SJCRH30 (cell line): ENCODE measurements around the gene DSCAML1. TPM values are rescaled to one million over a fixed set of nuclear protein-coding genes. Genes with fewer than 3 reads are reported as not detected.

Experiments
- DNase-seq, 2 experiments: peaks; one replicate each; pipeline ENCODE4 v3.0.0-alpha.2; 2015 to 2020
- H3K27ac ChIP-seq: fragments of 250-450 bp; sonication (Bioruptor Pico); 2 replicates; pipeline ENCODE4 v1.5.1; 2020; ENCODE audit warnings: mild to moderate bottlenecking, moderate library complexity
- H3K27me3 ChIP-seq: fragments of 250-450 bp; sonication (Bioruptor Pico); 2 replicates; pipeline ENCODE4 v1.5.1; 2020; ENCODE audit warnings: mild to moderate bottlenecking, moderate library complexity
- H3K36me3 ChIP-seq: fragments of 250-450 bp; sonication (Bioruptor Pico); 2 replicates; pipeline ENCODE4 v1.5.1; 2020; ENCODE audit warnings: mild to moderate bottlenecking, moderate library complexity
- H3K4me1 ChIP-seq: fragments of 250-450 bp; sonication (Bioruptor Pico); 2 replicates; pipeline ENCODE4 v1.5.1; 2020; ENCODE audit warnings: mild to moderate bottlenecking, moderate library complexity
- H3K4me3 ChIP-seq: fragments of 250-450 bp; sonication (Bioruptor Pico); 2 replicates; pipeline ENCODE4 v1.5.1; 2020; ENCODE audit warnings: mild to moderate bottlenecking, moderate library complexity
- H3K9me3 ChIP-seq: fragments of 250-450 bp; sonication (Bioruptor Pico); replicated peaks from 2 replicates; pipeline ENCODE4 v1.5.1; 2020; ENCODE audit warnings: mild to moderate bottlenecking, moderate library complexity
- total RNA-seq: library from RNA; depleted of rRNA; stranded (reverse); fragments of >200 nt; shearing (Covaris generic); gene quantifications from 2 replicates; pipeline ENCODE4 v1.2.3, GENCODE V29; 2014

The DSCAML1 gene
- total RNA-seq, 1 experiment from 2014 or later = not detected

GRCh38 chr11:117523680-117524079, 273.3 kb downstream of the DSCAML1 start:
- Histone ChIP-seq H3K27me3 (no peaks in the 10 kb centered on the region), H3K4me1 (peaks cover 11% of the 10 kb centered on the region; the same call in 1 of the 2 replicates), H3K9me3 (no peaks in the 10 kb centered on the region), H3K27ac (no peak overlapping the region), H3K4me3 (no peak overlapping the region), H3K36me3 (no peaks in the 10 kb centered on the region)
- DNase-seq = no peak

DNA sequence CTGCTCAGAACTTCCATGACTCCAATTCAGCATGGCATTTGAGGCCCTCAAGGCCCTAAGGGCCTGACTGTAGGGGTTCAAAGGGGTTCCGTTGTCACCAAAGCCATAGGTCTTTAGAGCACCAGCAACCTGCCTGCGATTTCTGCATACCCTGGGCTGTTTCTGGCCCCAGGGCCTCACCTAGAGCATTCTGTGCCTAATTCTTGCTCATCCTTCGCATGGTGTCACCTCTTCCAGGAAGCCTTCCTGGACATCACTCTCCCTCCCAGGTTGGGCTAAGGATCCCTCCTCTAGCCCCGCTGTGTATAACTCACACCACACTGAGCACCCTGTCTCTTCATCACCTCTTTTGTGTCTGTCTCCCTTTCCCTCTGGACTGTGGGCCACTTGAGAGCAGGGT, 275.0 kb downstream of the DSCAML1 start:
- no peak for DNase-seq
- Histone ChIP-seq H3K36me3 (no peaks in the 10 kb centered on the region), H3K27me3 (no peaks in the 10 kb centered on the region), H3K4me1 (no peaks in the 10 kb centered on the region), H3K27ac (no peak overlapping the region), H3K9me3 (no peaks in the 10 kb centered on the region), H3K4me3 (no peak overlapping the region)

DNA sequence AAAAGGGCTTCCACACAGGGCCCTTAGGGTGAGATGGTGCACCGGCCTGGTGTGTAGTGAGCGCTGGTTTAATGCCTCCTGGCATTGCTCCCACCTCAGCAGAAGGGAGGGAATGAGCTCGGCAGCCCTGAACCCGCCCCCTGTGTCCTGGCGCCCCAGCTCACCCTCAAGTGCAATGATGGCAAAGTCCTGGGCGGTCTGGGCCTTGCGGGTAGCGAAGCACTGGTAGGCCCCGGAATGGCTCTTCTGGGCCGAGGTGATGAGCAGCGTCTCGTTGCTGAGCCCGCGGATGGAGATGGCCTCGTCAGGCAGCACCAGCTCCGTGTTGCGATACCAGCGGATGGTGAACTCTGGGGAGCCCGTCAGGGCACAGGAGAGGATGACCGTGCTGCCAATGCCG, 276.1 kb downstream of the DSCAML1 start:
- Histone ChIP-seq H3K27me3 (no peaks in the 10 kb centered on the region), H3K36me3 (no peaks in the 10 kb centered on the region), H3K4me3 (no peak overlapping the region), H3K4me1 (no peaks in the 10 kb centered on the region), H3K9me3 (no peaks in the 10 kb centered on the region), H3K27ac (no peak overlapping the region)
- no peak for DNase-seq

- Histone ChIP-seq H3K27me3 (no peaks in the 10 kb centered on the region), H3K9me3 (no peaks in the 10 kb centered on the region), H3K36me3 (no peaks in the 10 kb centered on the region), H3K4me1 (no peaks in the 10 kb centered on the region), H3K4me3 (no peak overlapping the region), H3K27ac (no peak overlapping the region)
- no peak for DNase-seq
Measured at GRCh38 chr11:117520201-117520600, 276.8 kb downstream of the DSCAML1 start.

- H3K27ac ChIP-seq = no peak overlapping the region
- no peaks in the 10 kb centered on the region for H3K4me1 ChIP-seq
- DNase-seq = no peak
- H3K4me3 ChIP-seq = no peak overlapping the region
- H3K9me3 ChIP-seq = no peaks in the 10 kb centered on the region
- no peaks in the 10 kb centered on the region for H3K27me3 ChIP-seq
- no peaks in the 10 kb centered on the region for H3K36me3 ChIP-seq
Measured at GRCh38 chr11:117519590-117519989, 277.4 kb downstream of the DSCAML1 start.

GRCh38 chr11:117519170-117519569, 277.8 kb downstream of the DSCAML1 start:
- no peak overlapping the region for H3K27ac ChIP-seq
- H3K4me3 ChIP-seq = no peak overlapping the region
- no peaks in the 10 kb centered on the region for H3K27me3 ChIP-seq
- no peaks in the 10 kb centered on the region for H3K36me3 ChIP-seq
- H3K4me1 ChIP-seq = no peaks in the 10 kb centered on the region
- no peaks in the 10 kb centered on the region for H3K9me3 ChIP-seq
- no peak for DNase-seq

DNA sequence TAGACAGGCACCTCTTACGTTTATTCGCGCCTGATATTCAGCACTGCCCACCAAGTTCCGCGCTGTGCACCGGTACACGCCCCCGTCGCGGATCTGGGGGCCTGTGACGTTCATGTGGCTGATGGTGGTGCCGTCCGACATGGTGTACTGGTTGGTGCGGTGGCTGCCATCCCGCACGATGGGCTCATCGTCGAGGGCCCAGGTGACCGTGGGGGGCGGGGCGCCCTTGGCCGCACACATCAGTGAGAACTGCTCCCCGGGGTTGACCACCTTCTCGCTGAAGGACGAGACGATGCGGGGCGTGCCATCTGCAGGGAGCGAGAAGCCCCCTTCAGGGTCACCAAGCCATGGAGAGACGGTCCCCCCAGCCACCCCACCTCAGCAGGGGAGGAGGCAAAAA, 278.6 kb downstream of the DSCAML1 start:
- Histone ChIP-seq H3K27ac (no peak overlapping the region), H3K36me3 (no peaks in the 10 kb centered on the region), H3K9me3 (no peaks in the 10 kb centered on the region), H3K4me1 (no peaks in the 10 kb centered on the region), H3K4me3 (no peak overlapping the region), H3K27me3 (no peaks in the 10 kb centered on the region)
- DNase-seq = no peak

DNA sequence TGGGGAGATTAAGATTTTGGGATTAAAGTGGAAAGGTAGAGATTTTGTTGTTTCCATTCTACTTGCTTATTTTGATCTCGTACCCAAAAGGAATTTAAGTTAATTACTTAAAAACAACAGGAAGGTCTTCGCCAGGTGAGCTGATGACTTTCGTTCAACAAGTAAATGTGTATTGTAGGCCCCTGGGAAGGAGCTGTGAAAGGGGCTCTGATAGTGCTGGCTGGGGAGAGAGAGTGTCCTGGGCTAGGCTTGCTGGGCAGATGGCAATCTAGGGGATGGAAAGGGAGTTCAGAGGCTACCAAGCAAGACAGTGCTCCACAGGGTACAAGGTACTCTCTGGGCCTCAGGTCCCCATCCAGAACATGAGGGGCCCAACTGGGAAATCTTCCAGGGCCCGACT, 279.9 kb downstream of the DSCAML1 start:
- Histone ChIP-seq H3K27ac (no peak overlapping the region), H3K4me1 (no peaks in the 10 kb centered on the region), H3K4me3 (no peak overlapping the region), H3K27me3 (no peaks in the 10 kb centered on the region), H3K36me3 (no peaks in the 10 kb centered on the region), H3K9me3 (no peaks in the 10 kb centered on the region)
- DNase-seq = no peak

DNA sequence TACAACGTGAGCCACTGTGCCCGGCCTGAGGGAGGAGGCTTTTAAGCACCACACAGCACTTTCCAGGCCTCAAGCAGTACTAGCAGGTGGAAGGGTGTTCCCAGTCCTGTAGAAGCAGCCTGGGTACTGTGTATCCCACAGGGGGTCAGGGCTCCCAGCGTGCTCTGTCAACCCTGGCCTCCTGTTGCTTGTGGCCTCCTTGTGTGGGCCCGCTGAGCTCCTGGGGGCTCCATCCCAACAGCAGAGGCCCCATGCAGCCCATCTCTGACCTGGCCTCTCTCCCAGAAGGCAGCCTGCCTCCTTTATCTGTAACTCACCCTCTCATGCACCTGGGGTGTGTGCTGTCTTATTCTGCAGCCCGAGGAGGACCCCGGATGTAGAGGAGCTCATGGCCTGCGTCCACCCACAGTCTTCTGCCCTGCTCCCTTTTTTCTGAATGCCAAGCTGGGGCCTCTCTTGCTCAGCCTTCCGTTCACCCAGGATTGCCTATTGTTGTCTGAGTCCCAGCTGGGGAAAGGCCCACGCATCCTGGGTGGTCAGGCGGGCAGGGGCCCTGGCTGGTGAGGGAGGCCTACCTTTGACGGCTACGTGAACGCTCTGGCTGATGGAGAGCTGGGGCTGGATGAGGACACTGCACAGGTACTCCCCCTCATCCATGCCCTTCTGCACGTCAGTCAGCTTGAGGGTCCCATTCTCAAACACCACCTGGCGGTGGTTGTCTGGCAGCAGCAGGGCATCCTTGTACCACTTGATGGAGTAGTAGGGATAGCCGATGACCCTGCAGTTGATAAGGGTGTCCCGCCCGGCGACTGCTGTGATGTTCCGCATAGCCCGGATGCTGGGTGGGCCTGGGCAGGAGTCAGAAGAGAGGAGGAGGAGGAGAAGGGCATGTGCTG, 280.9 kb downstream of the DSCAML1 start:
- no peaks in the 10 kb centered on the region for H3K9me3 ChIP-seq
- no peak overlapping the region for H3K4me3 ChIP-seq
- no peaks in the 10 kb centered on the region for H3K4me1 ChIP-seq
- no peak overlapping the region for H3K27ac ChIP-seq
- no peaks in the 10 kb centered on the region for H3K36me3 ChIP-seq
- H3K27me3 ChIP-seq = no peaks in the 10 kb centered on the region
- no peak for DNase-seq

DNA sequence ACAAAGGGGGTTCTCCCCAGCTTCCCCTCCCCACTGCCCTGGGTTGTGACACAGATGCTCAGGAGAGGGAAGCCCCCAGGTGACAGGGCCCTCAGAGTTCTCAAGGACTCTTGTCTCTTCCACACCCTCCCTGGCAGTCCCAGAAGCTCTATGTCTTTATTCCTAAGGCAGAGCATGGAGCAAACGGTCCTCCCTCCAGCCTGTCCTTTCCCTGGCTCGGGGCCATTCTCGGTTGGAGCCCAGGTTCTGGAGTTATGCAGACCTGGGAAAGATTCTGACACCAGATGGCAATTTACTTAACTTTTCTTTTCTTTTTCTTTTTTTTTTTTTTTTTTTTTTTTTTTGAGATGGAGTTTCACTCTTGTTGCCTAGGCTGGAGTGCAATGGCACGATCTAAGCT, 282.8 kb downstream of the DSCAML1 start:
- Histone ChIP-seq H3K27me3 (no peaks in the 10 kb centered on the region), H3K4me3 (no peak overlapping the region), H3K9me3 (no peaks in the 10 kb centered on the region), H3K4me1 (no peaks in the 10 kb centered on the region), H3K36me3 (no peaks in the 10 kb centered on the region), H3K27ac (no peak overlapping the region)
- no peak for DNase-seq

- Histone ChIP-seq H3K4me3 (no peak overlapping the region), H3K9me3 (no peaks in the 10 kb centered on the region), H3K36me3 (no peaks in the 10 kb centered on the region), H3K27ac (no peak overlapping the region), H3K4me1 (no peaks in the 10 kb centered on the region), H3K27me3 (no peaks in the 10 kb centered on the region)
- DNase-seq = no peak
Measured at GRCh38 chr11:117513666-117514065, 283.4 kb downstream of the DSCAML1 start.

DNA sequence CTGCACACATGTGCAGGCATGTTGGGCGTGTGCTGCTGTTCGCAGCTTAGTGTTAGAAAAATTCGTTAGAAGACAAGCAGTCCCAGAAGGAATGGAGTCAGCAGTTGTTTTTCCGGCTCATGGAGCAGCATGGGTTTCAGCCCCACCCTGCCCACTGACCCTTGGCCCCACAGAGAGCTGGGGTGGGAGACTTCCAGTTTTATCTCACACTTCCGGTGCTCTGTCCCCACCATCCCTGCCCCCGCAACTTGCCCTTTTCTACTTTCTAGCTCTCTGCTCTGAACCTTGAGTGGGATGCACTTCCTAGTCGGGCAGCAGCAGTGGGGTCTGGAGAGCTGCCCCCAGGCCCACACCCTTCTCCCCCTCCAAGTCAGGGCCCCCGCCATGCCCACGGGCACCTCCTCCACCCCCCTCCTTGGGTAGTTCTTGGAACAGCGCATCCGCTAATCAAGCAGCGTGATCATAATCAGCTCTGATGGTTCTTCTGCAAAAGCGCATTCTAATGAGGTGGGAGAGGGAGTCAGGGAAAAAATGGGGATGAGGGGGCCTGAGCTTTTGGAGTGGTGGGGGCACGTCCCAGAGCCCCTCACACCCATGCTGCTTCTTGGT, 285.0 kb downstream of the DSCAML1 start:
- Histone ChIP-seq H3K36me3 (no peaks in the 10 kb centered on the region), H3K27me3 (no peaks in the 10 kb centered on the region), H3K4me3 (no peak overlapping the region), H3K4me1 (no peaks in the 10 kb centered on the region), H3K9me3 (no peaks in the 10 kb centered on the region), H3K27ac (no peak overlapping the region)
- DNase-seq = no peak

DNA sequence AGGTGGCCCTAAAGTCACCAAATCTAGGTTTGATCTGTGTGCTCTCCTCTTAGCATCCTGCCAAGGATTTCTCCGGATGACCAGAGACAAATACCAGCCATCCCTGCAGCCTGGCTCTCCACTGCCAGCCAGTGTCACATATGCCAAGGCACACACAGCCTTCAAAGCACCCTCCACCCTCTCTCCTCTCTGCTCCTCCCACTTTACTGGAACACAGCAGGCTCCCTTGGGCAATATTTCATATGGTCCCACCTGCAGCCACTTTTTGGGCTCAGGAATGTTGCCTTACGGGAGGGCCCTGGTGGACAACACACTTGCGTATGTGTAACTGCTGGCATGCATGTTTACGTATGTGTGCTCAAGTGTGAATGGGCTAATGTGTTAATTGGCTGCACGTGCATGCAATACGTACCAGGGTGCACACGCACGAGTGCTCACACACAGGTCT, 285.5 kb downstream of the DSCAML1 start:
- Histone ChIP-seq H3K4me1 (no peaks in the 10 kb centered on the region), H3K36me3 (no peaks in the 10 kb centered on the region), H3K4me3 (no peak overlapping the region), H3K27ac (no peak overlapping the region), H3K27me3 (no peaks in the 10 kb centered on the region), H3K9me3 (no peaks in the 10 kb centered on the region)
- no peak for DNase-seq

DNA sequence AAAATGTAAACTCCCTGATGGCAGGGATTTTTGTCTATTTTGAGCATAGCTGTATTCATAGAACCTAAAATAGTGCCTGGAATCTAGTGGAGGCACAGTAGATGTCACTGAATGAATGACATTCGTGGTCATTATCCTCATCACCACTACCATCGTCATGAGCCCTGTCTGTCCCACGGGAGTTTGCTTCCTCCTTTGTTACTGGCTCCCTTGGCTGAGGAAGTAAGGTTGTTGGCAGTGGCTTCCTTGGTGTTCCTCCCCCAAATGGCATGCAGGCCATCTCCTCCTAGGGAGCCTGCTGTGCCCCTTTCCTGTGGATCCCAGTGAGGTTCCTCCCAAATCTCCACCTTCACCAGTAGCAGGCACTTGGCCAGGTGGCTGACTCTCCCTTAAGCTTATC, 286.4 kb downstream of the DSCAML1 start:
- no peak for DNase-seq
- Histone ChIP-seq H3K4me3 (no peak overlapping the region), H3K36me3 (no peaks in the 10 kb centered on the region), H3K27me3 (no peaks in the 10 kb centered on the region), H3K9me3 (no peaks in the 10 kb centered on the region), H3K4me1 (no peaks in the 10 kb centered on the region), H3K27ac (no peak overlapping the region)

DNA sequence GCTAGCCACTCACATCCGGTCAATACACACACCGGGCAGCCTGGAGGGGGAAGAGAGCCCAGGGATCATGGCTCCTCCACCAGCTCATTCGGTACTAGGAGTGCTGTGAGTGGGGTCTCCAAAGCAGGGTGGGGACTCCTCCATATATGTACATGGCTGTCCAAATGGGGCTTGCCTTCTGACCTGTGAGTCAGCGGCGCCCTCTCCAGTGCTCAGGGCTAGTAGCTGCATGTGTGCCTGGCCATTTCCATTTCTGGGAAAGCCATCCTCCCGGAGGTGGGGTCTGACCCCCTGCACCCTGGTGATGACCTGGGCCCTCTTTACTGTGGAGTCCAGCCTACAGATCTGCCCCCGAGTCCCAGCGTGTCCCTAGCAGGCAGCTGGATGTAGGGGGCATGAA, 287.5 kb downstream of the DSCAML1 start:
- DNase-seq = no peak
- H3K4me1 ChIP-seq = no peaks in the 10 kb centered on the region
- no peaks in the 10 kb centered on the region for H3K27me3 ChIP-seq
- H3K27ac ChIP-seq = no peak overlapping the region
- no peaks in the 10 kb centered on the region for H3K36me3 ChIP-seq
- no peak overlapping the region for H3K4me3 ChIP-seq
- no peaks in the 10 kb centered on the region for H3K9me3 ChIP-seq

DNA sequence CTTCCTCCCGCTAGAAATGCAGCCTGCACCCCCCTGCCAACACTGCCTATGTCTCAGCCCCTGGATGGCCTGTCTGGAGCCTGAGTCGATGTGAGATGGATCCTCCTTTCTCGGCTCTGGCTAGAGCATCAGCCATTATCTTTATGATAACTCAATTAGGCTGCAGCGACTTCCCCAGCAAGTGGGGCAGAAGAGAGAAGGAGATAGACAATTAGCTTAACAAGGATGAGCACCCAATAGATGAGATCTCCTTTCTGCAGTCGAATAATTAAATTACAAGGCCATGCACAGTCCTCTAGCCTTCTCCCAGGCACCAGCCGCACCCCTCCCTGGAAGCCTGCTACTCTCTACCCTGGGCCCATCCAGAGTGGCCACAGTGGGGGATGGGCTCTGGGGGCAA, 290.0 kb downstream of the DSCAML1 start:
- Histone ChIP-seq H3K27me3 (no peaks in the 10 kb centered on the region; the same call in 1 of the 2 replicates), H3K27ac (no peak overlapping the region), H3K9me3 (no peaks in the 10 kb centered on the region), H3K4me1 (no peaks in the 10 kb centered on the region), H3K36me3 (no peaks in the 10 kb centered on the region), H3K4me3 (no peak overlapping the region)
- DNase-seq = no peak
